Type B pancreatic cell (in vitro differentiated cells): ENCODE measurements around the gene AATK. TPM values are rescaled to one million over a fixed set of nuclear protein-coding genes. Genes with fewer than 3 reads are reported as not detected.

Experiments
- DNase-seq: peaks from one replicate; pipeline ENCODE4 v3.0.0; 2021; ENCODE audit warnings: mixed read lengths; ENCODE audit not compliant: unreplicated experiment; ENCODE audit errors: extremely low spot score
- H3K27ac Mint-ChIP-seq: 2 replicates; pipeline ENCODE4 v1.8.0; 2021; ENCODE audit warnings: mild to moderate bottlenecking, mixed read lengths
- H3K27me3 Mint-ChIP-seq: 2 replicates; pipeline ENCODE4 v1.8.0; 2021; ENCODE audit warnings: mixed read lengths
- H3K36me3 Mint-ChIP-seq: 2 replicates; pipeline ENCODE4 v1.8.0; 2021; ENCODE audit warnings: mixed read lengths
- H3K4me1 Mint-ChIP-seq: one replicate; pipeline ENCODE4 v1.8.0; 2021; ENCODE audit warnings: mixed read lengths; ENCODE audit not compliant: unreplicated experiment
- H3K4me3 Mint-ChIP-seq: 2 replicates; pipeline ENCODE4 v1.8.0; 2021; ENCODE audit warnings: mild to moderate bottlenecking, mixed read lengths
- H3K9me3 Mint-ChIP-seq: 2 replicates; pipeline ENCODE4 v1.8.0; 2021; ENCODE audit warnings: mixed read lengths
- CTCF ChIP-seq: fragments of 200-600 bp; sonication (generic); conservative IDR thresholded peaks from 2 replicates; pipeline ENCODE4 v1.5.0; 2021; ENCODE audit warnings: antibody characterized with exemption, mild to moderate bottlenecking
- total RNA-seq: library from RNA; stranded (reverse); gene quantifications from 2 replicates; pipeline ENCODE4 v1.2.1, GENCODE V29; 2021; ENCODE audit warnings: low replicate concordance

The AATK gene
- total RNA-seq, 1 donor from 2014 or later: 6.4 TPM

- Mint-ChIP-seq H3K4me1 (no peaks in the 10 kb centered on the region), H3K36me3 (no peaks in the 10 kb centered on the region), H3K27ac (no peak overlapping the region), H3K4me3 (no peak overlapping the region), H3K9me3 (no peaks in the 10 kb centered on the region), H3K27me3 (no peaks in the 10 kb centered on the region)
- no peak for DNase-seq
- TF ChIP-seq CTCF: no peak
Observed at GRCh38 chr17:81191646-81192045, 25.6 kb upstream of the AATK start.

DNA sequence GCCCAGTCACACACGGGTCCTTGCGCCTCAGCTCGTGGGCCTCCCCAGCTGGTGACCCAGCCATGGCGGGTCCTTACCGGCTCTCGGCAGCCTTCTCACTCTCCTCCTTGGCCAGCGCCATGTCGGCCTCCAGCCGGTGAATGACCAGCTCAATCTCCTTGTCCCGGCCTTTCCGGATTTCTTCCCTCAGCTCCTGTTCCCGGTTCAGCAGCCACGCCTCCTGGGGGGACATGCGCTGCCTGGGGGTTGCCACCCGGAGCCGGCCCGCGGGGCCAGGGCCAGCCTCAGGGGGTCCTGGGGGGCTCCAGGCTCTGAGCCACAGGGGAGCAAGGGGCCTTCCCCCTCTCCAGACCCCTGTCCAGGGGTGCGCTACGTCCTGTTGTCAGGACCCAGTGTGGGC, 25.1 kb upstream of the AATK start:
- no peak overlapping the region for H3K27ac Mint-ChIP-seq
- no peak overlapping the region for H3K4me3 Mint-ChIP-seq
- no peaks in the 10 kb centered on the region for H3K4me1 Mint-ChIP-seq
- H3K27me3 Mint-ChIP-seq: no peaks in the 10 kb centered on the region
- no peaks in the 10 kb centered on the region for H3K9me3 Mint-ChIP-seq
- no peaks in the 10 kb centered on the region for H3K36me3 Mint-ChIP-seq
- no peak for TF ChIP-seq CTCF
- no peak for DNase-seq

GRCh38 chr17:81190591-81190990, 24.6 kb upstream of the AATK start:
- Mint-ChIP-seq H3K4me1 (no peaks in the 10 kb centered on the region), H3K27ac (no peak overlapping the region), H3K9me3 (no peaks in the 10 kb centered on the region), H3K27me3 (no peaks in the 10 kb centered on the region), H3K4me3 (no peak overlapping the region), H3K36me3 (no peaks in the 10 kb centered on the region)
- TF ChIP-seq CTCF: no peak
- DNase-seq: no peak

DNA sequence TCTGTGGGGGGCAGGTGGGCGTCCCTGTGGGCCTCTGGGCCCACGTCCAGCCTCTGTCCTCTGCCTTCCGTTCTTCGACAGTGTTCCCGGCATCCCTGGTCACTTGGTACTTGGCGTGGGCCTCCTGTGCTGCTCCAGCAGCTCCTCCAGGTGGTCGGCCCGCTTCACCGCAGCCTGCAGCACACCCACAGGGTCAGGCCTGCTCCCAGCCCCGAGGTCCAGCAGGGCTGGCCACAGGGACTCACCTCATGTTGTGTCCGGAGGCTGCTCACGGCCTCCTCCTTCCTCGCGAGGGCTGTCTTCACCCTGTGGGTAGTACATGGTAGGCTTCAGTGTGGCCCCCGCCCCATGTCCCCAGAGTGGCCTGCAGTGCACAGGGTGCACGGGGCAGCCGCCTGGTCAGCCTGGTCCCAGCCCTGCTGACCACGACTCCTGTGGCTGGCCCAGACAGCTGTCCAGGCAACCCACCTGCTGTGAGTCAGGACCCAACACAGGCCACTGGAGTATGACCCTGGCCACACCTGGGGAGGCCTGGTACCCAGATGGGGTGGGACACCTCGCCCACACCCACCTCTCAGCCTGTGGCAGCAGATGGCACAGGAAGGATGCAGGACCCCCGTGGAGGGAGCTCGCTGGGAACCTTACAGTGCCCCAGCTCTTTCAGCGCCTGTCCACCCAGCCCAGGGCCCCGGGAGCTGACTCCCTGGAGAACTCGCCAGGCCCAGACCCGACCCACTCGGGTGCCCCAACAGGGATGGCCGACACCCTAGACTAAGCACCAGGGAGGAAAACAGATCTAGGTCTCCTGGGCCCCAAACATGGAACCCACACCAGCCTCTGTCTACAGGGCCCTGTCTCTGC, 23.9 kb upstream of the AATK start:
- H3K27me3 Mint-ChIP-seq: no peaks in the 10 kb centered on the region

GRCh38 chr17:81189016-81189415, 23.0 kb upstream of the AATK start:
- H3K9me3 Mint-ChIP-seq: no peaks in the 10 kb centered on the region
- H3K27ac Mint-ChIP-seq: no peak overlapping the region
- DNase-seq: no peak
- no peaks in the 10 kb centered on the region for H3K36me3 Mint-ChIP-seq
- no peaks in the 10 kb centered on the region for H3K4me1 Mint-ChIP-seq
- no peak overlapping the region for H3K4me3 Mint-ChIP-seq
- H3K27me3 Mint-ChIP-seq: no peaks in the 10 kb centered on the region
- no peak for TF ChIP-seq CTCF

More for the DNA sequence above, 23.9 kb upstream of the AATK start:
- DNase-seq: no peak
- Mint-ChIP-seq H3K9me3 (no peaks in the 10 kb centered on the region), H3K4me3 (no peak overlapping the region), H3K27ac (no peak overlapping the region), H3K36me3 (no peaks in the 10 kb centered on the region), H3K4me1 (no peaks in the 10 kb centered on the region)
- TF ChIP-seq CTCF: peak; percentile 36
